ENCODE results near the gene PCDHA1.

GRCh38 chr5:140737486-140737885, 48.5 kb upstream of the PCDHA1 start:
- TF ChIP-seq CTCF (IDR thresholded peaks at IDR 0.05; ENCODE audit: insufficient read depth, low read length, poor library complexity, severe bottlenecking) (no peak), EZH2phosphoT487 (conservative IDR thresholded peaks at IDR 0.05; ENCODE audit: low read length) (no peak)
